Nephron (organoid): ENCODE measurements around the gene DENND4B.

Experiments
- H3K27ac Mint-ChIP-seq, 3 experiments: 2 replicates each; pipeline ENCODE4 v1.8.0; 2020; ENCODE audit warnings: mixed read lengths in 3 of 3, mild to moderate bottlenecking in 2 of 3, moderate library complexity in 1 of 3
- H3K27me3 Mint-ChIP-seq: 2 replicates; pipeline ENCODE4 v1.8.0; 2021; ENCODE audit warnings: low read depth, mild to moderate bottlenecking, moderate library complexity, mixed read lengths
- H3K36me3 Mint-ChIP-seq: 2 replicates; pipeline ENCODE4 v1.8.0; 2020; ENCODE audit warnings: low read depth, mixed read lengths
- H3K4me1 Mint-ChIP-seq: 2 replicates; pipeline ENCODE4 v1.8.0; 2020; ENCODE audit warnings: mixed read lengths
- H3K4me3 Mint-ChIP-seq, 3 experiments: 2 replicates each; pipeline ENCODE4 v1.8.0; 2020; ENCODE audit warnings: mild to moderate bottlenecking in 3 of 3, mixed read lengths in 3 of 3, moderate library complexity in 2 of 3
- H3K9me3 Mint-ChIP-seq: 2 replicates; pipeline ENCODE4 v1.8.0; 2020; ENCODE audit warnings: mixed read lengths
- TF ChIP-seq, protein P1 (sequence below), 3 experiments: fragments of 200-600 bp; sonication (generic); IDR thresholded peaks; one replicate each; pipeline ENCODE4 v1.5.0; 2021; ENCODE audit warnings: antibody characterized with exemption in 3 of 3; ENCODE audit not compliant: unreplicated experiment in 3 of 3

The DENND4B gene

GRCh38 chr1:153928791-153929341 is 17.7 kb downstream of the DENND4B start:
- no peak overlapping the region for H3K4me3 Mint-ChIP-seq
- no peaks in the 10 kb centered on the region for H3K9me3 Mint-ChIP-seq
- no peaks in the 10 kb centered on the region for H3K27me3 Mint-ChIP-seq
- peaks cover under 1% of the 10 kb centered on the region for H3K4me1 Mint-ChIP-seq
- peak overlapping the region in 1 of 3 experiments; percentile 58 for H3K27ac Mint-ChIP-seq
- TF ChIP-seq, protein P1, sequence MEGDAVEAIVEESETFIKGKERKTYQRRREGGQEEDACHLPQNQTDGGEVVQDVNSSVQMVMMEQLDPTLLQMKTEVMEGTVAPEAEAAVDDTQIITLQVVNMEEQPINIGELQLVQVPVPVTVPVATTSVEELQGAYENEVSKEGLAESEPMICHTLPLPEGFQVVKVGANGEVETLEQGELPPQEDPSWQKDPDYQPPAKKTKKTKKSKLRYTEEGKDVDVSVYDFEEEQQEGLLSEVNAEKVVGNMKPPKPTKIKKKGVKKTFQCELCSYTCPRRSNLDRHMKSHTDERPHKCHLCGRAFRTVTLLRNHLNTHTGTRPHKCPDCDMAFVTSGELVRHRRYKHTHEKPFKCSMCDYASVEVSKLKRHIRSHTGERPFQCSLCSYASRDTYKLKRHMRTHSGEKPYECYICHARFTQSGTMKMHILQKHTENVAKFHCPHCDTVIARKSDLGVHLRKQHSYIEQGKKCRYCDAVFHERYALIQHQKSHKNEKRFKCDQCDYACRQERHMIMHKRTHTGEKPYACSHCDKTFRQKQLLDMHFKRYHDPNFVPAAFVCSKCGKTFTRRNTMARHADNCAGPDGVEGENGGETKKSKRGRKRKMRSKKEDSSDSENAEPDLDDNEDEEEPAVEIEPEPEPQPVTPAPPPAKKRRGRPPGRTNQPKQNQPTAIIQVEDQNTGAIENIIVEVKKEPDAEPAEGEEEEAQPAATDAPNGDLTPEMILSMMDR (IDR thresholded peaks at IDR 0.05; ENCODE audit: unreplicated experiment in 3 of 3): no peak
- peaks cover 13% of the 10 kb centered on the region for H3K36me3 Mint-ChIP-seq

DNA sequence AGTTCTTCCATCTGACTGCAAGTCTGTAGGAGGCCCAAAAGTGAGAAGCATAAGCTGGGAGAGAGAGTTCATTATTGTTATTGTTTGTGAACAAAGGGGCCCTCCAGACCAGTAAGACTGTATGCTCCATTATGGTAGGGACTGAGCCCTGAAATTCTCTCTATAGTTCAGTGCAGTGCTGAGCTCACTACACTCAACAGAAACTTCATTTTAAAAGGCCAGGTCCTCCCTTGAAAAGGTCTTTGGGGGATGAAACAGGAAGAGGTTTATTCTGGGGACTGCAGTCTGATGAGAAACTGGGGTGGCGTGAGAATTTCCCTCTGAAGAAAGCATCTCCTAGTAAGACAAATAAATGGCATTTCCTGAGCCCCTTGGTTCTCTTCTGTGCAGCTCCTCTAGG is 18.3 kb downstream of the DENND4B start:
- Mint-ChIP-seq H3K27me3 (no peaks in the 10 kb centered on the region), H3K9me3 (no peaks in the 10 kb centered on the region), H3K4me1 (peaks cover 4% of the 10 kb centered on the region), H3K36me3 (peaks cover 13% of the 10 kb centered on the region), H3K27ac (peak overlapping the region; percentile 3 to 58 (median 25)), H3K4me3 (peak overlapping the region in 2 of 3 experiments; percentile 5 to 19)
- TF ChIP-seq, protein P1 (IDR thresholded peaks at IDR 0.05; ENCODE audit: unreplicated experiment in 3 of 3): no peak

GRCh38 chr1:153926405-153926804 is 20.1 kb downstream of the DENND4B start:
- Mint-ChIP-seq H3K27me3 (no peaks in the 10 kb centered on the region), H3K4me1 (peaks cover 7% of the 10 kb centered on the region), H3K36me3 (peaks cover 6% of the 10 kb centered on the region), H3K9me3 (no peaks in the 10 kb centered on the region), H3K4me3 (no peak overlapping the region), H3K27ac (no peak overlapping the region)
- TF ChIP-seq, protein P1 (IDR thresholded peaks at IDR 0.05; ENCODE audit: unreplicated experiment in 3 of 3): no peak

DNA sequence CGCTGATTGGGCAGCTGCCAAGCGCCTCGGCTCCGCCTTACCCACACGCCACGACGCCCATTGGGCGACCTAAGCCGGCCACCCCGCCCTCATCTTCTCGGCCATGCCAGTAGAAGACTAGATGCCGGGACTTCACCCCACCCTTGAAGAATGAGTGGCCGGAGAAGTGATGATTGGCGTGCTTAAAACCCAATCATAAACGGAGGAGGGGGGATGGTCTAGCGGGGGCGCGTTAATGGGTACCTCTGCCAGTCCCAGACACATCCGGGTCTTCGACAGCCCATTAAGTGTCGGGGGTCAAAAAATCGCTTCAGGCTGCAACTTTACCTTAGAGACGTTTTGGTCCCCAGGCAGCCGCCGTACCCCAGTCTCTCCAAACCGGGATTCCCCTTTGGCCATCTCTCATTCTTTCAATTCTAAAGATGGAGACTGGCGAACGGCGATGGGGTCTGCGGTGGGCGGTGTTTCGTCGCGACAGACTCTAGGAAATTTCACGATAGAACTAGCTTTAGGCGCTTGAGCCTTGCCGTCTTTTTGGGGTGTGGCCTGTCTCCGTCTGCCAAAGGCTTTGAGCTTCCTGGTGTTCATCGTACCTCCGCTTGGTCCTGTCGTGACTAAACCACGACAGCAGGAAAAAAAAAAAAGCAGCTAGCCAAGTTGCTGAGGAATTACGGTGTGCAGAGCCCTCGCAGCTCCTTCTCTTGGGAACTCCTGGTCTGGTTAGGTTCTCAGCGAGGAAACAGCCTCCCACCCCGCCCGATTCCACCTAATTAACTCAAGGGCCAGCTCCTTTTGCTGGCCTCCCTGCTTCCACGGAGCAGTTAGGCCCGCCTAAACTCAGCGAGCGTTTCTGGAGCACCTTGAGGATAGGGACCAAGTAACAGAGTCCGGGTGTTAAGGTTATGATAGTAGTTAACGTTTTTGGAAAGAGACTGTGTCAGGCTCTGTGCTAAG is 23.3 kb downstream of the DENND4B start, which contains the start of gene GATAD2B:
TSS of gene GATAD2B (minus strand) at position 1 of the 954 bp plus-strand sequence. CDS start 94,625 bp downstream, outside the sequence.
- Mint-ChIP-seq H3K27ac (peak within 1 kb of the TSS; percentile 96 to 99 (median 98)), H3K27me3 (no peaks in the 10 kb centered on the region), H3K9me3 (no peaks in the 10 kb centered on the region), H3K36me3 (no peaks in the 10 kb centered on the region), H3K4me1 (peaks cover 35% of the 10 kb centered on the region), H3K4me3 (peak within 1 kb of the TSS; percentile 86 to 100 (median 96))
- TF ChIP-seq, protein P1 (IDR thresholded peaks at IDR 0.05; ENCODE audit: unreplicated experiment in 3 of 3): no peak

- TF ChIP-seq, protein P1 (IDR thresholded peaks at IDR 0.05; ENCODE audit: unreplicated experiment in 3 of 3): no peak
- H3K27ac Mint-ChIP-seq: peak overlapping the region; percentile 96 to 99 (median 98)
- H3K4me3 Mint-ChIP-seq: peak overlapping the region; percentile 86 to 100 (median 96)
- no peaks in the 10 kb centered on the region for H3K36me3 Mint-ChIP-seq
- H3K27me3 Mint-ChIP-seq: no peaks in the 10 kb centered on the region
- no peaks in the 10 kb centered on the region for H3K9me3 Mint-ChIP-seq
- peaks cover 43% of the 10 kb centered on the region for H3K4me1 Mint-ChIP-seq
Measured at GRCh38 chr1:153922076-153922971, 24.2 kb downstream of the DENND4B start.
